ENCODE measurements around the gene ALDOA.

The ALDOA gene

GRCh38 chr16:30070490-30070889 is 4.9 kb downstream of the ALDOA start:
- no peak for DNase-seq

DNA sequence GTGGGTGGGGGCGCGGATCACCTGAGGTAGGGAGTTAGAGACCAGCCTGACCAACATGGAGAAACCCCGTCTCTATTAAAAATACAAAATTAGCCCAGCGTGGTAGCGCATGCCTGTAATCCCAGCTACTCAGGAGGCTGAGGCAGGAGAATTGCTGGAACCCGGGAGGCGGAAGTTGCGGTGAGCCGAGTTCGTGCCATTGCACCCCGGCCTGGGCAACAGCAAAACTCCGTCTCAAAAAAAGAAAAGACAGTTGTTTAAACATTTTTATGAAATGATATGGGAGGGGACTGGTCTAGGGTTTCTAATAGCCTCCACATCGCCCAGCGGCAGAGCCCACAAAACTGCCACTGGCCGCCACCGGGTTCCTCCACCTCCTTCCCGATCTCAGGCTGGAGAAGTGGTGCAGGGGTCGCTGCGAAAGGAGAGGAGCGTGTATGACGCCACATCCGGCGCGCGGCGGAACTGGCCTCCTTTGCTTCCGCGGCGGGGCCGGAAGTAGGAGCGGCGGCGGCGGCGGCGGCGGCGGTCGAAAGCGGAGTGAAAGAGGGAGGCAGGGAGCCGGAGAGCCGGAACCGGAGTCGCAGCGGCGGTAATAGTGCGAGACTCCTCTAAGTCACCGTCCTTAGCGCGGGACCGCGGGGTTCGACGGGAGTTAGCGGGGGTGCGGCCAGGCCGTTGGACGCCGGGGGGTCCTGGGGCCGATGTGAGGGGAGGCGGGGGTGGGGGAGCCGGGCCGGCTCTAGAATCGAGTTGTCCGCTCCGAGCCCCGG is 10.1 kb downstream of the ALDOA start, which contains the start of gene PPP4C:
PPP4C (plus strand) TSS at position 492 of the 773 bp plus-strand sequence. CDS start 384 bp downstream, outside the sequence.
- peak; percentile 95 for DNase-seq

DNA sequence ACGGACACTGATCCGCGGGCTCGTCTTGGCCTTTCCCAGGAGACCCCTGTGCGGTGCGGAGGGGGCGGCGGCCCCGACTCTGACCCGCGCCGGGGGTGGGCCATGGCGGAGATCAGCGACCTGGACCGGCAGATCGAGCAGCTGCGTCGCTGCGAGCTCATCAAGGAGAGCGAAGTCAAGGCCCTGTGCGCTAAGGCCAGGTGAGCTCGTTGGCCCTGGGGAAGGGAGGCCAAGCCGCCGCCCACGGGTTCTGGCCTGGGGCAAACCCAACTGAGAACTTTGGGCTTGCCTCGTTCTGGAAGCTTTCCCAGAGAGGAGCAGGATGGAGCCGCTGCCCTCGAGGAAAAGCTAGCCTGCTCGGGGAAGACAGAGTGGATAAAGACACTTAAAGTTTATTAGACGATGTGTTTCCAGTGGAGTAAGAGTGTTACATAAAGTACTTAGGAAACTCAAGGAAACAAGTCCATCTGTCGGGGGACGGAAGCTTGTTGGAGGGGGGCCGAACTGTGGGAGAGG is 10.8 kb downstream of the ALDOA start:
- DNase-seq = no peak

DNA sequence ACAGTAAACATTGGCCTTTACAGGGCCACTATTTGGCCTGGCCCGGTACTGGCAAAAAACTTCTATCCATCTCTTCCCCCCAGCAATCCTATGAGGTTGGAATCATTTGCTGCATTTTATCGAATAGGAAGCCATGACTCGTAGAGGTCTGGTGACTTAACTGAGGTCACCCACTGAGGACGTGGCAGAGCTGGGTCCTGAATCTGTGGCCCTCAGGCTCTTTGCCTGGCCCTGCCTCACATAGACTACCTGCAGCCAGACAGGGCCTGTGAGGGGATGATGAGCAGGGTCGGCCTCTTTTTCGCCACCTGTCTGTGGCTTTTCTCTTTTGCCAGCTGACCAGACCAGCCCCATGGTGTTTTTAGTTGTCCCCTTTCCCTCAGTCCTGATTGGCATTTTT is 12.1 kb downstream of the ALDOA start:
- no peak for DNase-seq

DNA sequence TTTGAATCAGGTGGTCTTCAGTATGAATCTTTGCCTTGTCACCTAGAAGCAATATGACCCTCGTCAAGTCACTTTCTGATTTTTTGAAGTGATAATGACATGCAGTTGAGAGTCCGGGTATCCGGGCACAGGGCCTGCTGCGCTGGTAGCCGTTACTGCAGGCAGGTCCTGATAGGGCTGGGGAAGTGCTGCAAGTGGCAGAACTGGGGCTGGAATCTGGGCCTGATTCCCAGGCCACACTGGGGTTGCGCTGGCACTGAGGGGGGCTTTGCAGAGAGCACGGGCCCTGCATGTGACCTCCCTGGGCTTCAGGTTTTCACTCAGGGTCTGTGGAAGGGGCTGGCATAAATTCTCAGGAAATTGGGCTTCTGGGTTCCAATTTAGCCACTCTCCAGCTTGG is 13.2 kb downstream of the ALDOA start:
- DNase-seq = no peak

GRCh38 chr16:30079480-30079879 is 13.9 kb downstream of the ALDOA start:
- DNase-seq = no peak

GRCh38 chr16:30082545-30083090 is 17.1 kb downstream of the ALDOA start:
- no peak for DNase-seq

DNA sequence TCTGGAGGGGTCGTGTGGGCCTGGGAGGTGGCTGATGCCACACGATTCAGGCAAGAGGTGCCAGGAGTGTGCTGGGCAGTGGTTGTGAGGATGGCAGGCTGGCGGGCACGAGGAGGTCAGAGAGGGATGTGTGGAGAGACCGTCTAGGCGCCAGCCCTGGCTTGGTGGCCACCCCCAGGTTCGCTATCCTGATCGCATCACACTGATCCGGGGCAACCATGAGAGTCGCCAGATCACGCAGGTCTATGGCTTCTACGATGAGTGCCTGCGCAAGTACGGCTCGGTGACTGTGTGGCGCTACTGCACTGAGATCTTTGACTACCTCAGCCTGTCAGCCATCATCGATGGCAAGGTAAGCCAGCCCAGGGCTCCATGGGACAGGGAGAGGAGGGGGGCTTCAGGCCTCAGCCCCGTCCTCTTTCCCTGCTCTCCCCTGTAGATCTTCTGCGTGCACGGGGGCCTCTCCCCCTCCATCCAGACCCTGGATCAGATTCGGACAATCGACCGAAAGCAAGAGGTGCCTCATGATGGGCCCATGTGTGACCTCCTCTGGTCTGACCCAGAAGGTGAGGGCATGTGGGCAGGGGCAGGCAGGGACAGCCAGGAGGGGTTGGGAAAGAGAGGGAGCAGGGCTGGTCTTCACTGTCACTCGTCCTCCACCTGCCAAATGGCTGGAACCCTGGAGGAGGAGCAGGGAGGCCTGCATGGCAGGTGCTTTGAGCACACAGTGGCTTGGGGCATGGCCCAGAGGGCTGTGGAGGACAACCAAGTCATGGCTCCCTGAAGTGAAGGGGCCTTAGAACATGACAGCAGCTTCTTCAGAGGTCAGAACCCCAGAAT is 17.9 kb downstream of the ALDOA start:
- no peak for DNase-seq

DNA sequence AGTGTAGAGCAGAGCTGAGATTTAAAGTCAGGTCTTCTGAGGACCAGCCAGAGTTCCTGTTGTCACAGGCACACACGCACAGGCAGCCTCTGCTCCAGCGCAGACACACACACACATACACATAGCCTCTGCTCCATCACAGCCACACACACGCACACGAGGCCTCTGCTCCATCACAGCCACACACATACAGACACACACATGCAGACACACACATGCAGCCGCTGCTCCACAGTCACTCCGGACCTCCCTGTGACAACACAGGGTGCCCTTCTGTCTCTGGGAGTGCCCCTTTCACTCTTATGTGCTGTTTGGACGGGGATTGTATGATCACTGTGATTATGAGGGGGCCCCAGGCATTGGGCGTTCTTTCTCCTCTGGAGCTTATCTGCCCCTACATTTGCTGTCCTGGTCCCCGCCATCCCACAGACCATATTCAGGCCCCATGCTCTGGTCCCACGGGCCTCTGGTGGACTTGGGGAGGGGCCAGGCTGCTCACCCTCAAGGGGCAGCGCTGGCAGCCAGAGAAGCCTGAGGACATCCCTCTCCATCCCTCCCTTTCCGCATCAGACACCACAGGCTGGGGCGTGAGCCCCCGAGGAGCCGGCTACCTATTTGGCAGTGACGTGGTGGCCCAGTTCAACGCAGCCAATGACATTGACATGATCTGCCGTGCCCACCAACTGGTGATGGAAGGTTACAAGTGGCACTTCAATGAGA is 18.7 kb downstream of the ALDOA start:
- DNase-seq = no peak

DNA sequence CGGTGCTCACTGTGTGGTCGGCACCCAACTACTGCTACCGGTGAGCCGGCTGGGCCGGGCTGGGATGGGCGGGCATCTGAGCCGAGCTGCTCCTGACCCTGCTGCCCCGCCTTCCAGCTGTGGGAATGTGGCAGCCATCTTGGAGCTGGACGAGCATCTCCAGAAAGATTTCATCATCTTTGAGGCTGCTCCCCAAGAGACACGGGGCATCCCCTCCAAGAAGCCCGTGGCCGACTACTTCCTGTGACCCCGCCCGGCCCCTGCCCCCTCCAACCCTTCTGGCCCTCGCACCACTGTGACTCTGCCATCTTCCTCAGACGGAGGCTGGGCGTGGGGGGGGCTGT is 19.2 kb downstream of the ALDOA start:
- DNase-seq = no peak

- no peak for DNase-seq
Measured at GRCh38 chr16:30085247-30085646, 19.7 kb downstream of the ALDOA start.

- no peak for DNase-seq
Measured at GRCh38 chr16:30085820-30086219, 20.3 kb downstream of the ALDOA start.

DNA sequence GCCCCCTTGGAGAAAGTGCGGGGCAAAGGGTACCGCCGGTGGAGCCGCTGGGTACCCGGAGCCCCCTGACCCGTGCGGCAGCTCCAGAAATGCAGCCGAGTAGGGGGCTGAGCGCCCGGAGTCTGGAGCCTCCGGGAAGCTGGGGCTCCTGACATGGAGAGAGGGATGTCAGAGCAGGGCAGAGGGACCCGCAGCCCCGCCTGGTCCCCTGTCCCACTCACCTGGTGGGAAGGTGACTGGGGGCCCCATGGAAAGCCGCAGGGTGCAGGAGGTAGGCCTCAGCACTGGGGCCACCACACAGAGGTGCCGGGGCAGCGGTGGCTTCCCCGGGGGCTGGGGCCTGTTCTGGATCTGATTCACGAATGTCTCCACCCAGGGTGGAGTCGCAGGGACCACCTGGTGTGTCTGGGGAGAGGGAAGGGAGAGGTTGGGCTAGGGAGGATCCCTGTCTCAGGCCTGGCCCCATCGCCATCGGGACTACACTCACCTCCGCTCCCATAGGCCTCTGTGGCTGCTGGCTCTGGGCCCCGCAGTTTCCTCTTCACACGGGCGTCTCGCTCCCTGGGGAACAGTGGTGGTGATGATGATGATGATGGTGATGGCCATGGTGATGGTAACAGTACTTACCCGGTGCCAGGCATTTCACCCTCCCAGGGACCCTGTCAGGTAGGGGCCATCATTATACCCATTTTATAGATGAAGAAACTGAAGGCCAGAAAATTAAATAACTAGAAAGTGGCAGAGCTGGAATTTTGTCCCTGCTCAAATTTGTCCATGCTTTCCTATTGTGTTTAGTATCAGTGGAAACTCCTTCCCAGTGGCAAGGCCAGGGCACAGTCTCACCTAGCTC is 21.0 kb downstream of the ALDOA start:
- no peak for DNase-seq

DNA sequence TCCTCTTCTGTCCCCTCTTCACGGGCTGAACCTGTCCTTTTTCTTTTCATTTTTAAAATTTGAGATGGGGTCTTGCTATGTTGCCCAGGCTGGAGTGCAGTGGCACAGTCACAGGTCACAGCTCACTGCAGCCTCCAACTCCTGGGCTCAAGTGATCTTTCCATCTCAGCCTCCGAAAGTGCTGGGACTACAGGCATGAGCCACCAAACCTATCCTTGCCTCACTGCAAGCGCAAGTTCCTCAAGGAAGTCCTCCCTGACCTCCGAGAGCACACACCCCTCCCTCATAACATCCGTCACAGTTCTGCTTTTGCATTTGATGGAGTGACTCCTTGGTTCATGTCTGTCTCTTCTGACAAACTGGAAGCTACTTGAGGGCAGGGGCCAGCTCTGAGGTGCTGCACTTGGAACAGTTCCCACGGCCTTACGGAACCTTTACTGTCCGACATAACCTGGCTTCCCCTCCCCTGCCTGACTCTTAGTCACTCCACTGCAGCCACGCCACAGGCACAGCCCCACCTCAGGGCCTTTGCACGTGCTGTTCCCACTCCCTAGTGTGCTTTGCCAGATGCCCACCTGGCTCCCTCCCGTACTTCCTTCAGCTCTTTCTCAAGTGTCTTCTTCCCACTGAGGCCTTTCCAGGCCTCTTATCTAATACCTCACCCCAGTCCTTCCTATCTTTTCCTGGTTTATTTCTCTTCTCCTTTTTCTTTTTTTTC is 21.8 kb downstream of the ALDOA start:
- DNase-seq = no peak

DNA sequence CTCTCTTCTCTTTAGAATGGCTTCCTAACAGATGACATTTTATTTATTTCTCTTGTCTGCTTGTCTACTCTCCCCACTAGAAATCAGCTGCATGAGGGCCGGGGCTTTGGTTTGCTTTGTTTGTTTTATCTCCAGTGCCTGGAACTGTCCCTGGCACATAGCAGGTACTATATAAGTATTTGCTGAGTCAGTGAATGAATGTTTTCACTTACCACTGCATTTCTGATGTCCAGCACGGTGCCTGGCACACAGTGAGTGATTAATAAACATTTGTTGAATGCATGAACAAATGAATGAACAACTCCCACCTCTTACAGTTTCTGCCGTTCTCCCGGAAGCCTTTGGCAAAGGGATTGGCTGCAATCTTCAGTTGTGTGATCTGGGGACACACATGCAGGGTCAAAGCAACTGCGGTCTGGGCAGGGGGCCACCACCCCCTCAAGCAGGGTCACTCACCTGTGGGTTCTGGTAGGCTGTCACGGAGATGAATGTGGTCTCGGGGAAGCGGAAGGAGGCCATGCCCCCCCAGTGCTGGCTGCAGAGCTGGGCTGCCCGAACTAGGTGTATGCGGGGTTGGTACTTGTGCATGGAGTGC is 22.8 kb downstream of the ALDOA start:
- DNase-seq = no peak

DNA sequence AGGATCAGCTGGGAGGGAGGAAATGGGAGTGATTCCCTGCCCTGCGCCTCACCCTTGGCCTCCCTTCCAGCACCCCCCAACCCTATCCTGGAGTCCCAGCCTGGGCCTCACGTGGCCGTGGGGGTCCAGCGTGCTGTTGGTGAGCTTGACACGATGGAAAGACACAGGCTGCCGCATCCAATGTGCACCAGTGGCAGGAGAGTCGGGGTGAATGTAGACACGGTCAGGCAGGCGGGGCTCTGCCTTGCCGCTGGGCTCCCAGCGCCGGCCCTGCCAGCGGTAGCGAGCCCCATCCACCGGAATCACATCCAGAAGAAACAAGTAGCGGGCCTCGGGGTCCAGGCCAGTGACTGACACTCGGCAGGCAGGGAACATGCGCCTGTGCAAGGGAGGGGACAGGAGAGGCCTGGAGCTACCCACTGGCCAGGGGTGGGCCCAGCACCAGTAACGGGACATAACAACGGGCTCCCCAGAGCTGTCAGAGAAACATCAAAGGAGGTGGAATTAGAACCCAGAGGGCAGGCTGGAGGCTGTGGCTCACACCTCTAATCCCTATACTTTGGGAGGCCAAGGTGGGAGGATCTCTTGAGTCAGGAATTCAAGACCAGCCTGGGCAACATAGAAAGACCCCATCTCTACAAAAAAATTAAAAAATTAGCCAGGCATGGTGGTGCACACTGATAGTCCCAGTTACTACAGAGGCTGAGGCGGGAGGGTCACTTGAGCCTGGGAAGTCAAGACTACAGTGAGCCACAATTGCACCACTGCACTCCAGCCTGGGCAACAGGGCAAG is 23.5 kb downstream of the ALDOA start:
- DNase-seq = no peak

DNA sequence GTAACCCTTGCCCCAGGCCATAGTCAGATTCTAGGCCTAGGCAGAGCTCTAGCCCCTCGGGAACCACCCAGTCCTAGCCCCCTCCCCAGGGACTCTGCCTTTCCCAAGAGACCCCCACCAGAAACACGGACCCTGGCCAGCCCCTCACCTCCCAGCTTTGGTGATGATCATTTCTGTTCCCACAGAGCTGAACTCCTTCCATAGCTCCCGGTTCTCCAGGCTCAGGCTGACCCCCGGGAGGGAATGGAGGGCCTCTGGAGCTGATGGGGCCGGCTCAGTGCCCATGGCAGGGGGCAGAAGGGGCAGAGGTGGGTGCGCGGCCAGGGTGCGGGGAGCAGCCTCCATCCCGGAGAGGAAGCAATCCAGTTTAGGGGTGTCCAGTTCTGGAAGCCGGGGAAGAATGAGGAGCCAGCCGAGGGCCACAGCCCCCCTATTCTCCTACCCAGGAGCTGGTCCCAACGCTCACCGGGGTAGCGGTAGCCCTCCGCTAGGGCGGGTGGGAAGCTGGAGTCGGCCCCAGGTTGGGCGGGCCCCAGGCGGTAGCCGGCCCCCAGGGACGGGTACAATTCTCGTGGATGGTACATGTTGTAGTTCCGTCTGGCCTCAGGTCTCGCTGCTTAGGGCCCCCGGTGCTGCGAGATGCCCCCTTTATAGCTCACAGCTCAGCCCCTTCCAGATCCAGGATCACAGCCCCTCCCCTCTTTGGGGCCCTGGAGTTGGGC is 25.2 kb downstream of the ALDOA start:
- peak; percentile 26 for DNase-seq

- DNase-seq = peak; percentile 97
Measured at GRCh38 chr16:30091474-30092372, 26.2 kb downstream of the ALDOA start, which contains the start of gene TBX6. TBX6 (minus strand) TSS chr16:30091924; CDS start chr16:30091193, 731 bp downstream.
